HepG2 (cell line): ENCODE data around the gene SLC17A9. TPM values are rescaled to one million over a fixed set of nuclear protein-coding genes. Genes with fewer than 3 reads are reported as not detected.

Source experiments
- ARID4A ChIP-seq: sonication (generic); formaldehyde crosslinking; IDR thresholded peaks from 2 replicates; pipeline ENCODE4 v1.5.0; 2020; ENCODE audit warnings: mild to moderate bottlenecking, missing genetic modification reagents, borderline replicate concordance
- ASH2L ChIP-seq: fragments of 300-600, 200-600 bp; sonication (generic); IDR thresholded peaks from 2 replicates; pipeline ENCODE4 v1.7.0; 2017; ENCODE audit warnings: low read depth, mild to moderate bottlenecking, moderate library complexity, mixed read lengths, low read length; ENCODE audit not compliant: insufficient read length
- CENPBD1 ChIP-seq: sonication (generic); formaldehyde crosslinking; IDR thresholded peaks from 2 replicates; pipeline ENCODE4 v1.8.0; 2022; ENCODE audit warnings: missing genetic modification reagents, low read depth, mild to moderate bottlenecking, borderline replicate concordance
- CREB3 ChIP-seq: sonication (generic); formaldehyde crosslinking; IDR thresholded peaks from 2 replicates; pipeline ENCODE4 v1.5.0; 2020; ENCODE audit warnings: missing genetic modification reagents
- CTCF ChIP-seq: sonication (generic); formaldehyde crosslinking; IDR thresholded peaks from 2 replicates; pipeline ENCODE4 v1.5.0; 2020; ENCODE audit warnings: mild to moderate bottlenecking, missing genetic modification reagents, moderate library complexity
- MIER2 ChIP-seq: IDR thresholded peaks from 2 replicates; pipeline ENCODE4 v1.6.1; 2016; ENCODE audit warnings: missing biosample characterization, missing genetic modification reagents
- NFE2L2 ChIP-seq: fragments of 150-350 bp; IDR thresholded peaks from 2 replicates; pipeline ENCODE4 v1.6.1; 2014; ENCODE audit warnings: low read length
- NONO ChIP-seq, 2 experiments: fragments of 450-650 bp in 1 of 2; sonication (generic) in 1 of 2; formaldehyde crosslinking in 1 of 2; IDR thresholded peaks in 1 of 2; conservative IDR thresholded peaks in 1 of 2; 2 replicates each; pipeline versions ENCODE4 v1.6.1 to v1.8.0; 2017 to 2022; ENCODE audit warnings: mild to moderate bottlenecking in 1 of 2, missing genetic modification reagents in 1 of 2, moderate library complexity in 1 of 2
- PHF21A ChIP-seq: sonication (generic); formaldehyde crosslinking; IDR thresholded peaks from 2 replicates; pipeline ENCODE4 v1.5.0; 2020; ENCODE audit warnings: mild to moderate bottlenecking, missing genetic modification reagents
- SNAPC5 ChIP-seq: sonication (generic); formaldehyde crosslinking; IDR thresholded peaks from 2 replicates; pipeline ENCODE4 v1.8.1; 2023; ENCODE audit warnings: mild to moderate bottlenecking, missing genetic modification reagents, borderline replicate concordance
- SOX5 ChIP-seq: IDR thresholded peaks from 2 replicates; pipeline ENCODE4 v1.6.1; 2016; ENCODE audit warnings: borderline replicate concordance
- TRAFD1 ChIP-seq: sonication (generic); formaldehyde crosslinking; IDR thresholded peaks from 2 replicates; pipeline ENCODE4 v1.5.1; 2020; ENCODE audit warnings: missing genetic modification reagents, mild to moderate bottlenecking, borderline replicate concordance
- YY1 ChIP-seq: IDR thresholded peaks from 2 replicates; pipeline ENCODE4 v1.6.1; 2011; ENCODE audit warnings: low read length, low read depth, moderate library complexity, mild to moderate bottlenecking; ENCODE audit not compliant: insufficient read depth, insufficient replicate concordance
- ZBTB39 ChIP-seq: sonication (generic); formaldehyde crosslinking; IDR thresholded peaks from 2 replicates; pipeline ENCODE4 v1.5.0; 2020; ENCODE audit warnings: missing genetic modification reagents
- ZNF510 ChIP-seq: sonication (generic); formaldehyde crosslinking; IDR thresholded peaks from 2 replicates; pipeline ENCODE4 v1.4.0; 2020; ENCODE audit warnings: low read depth, mild to moderate bottlenecking, missing genetic modification reagents
- polyA plus RNA-seq, 8 experiments: library from polyadenylated mRNA; depleted of rRNA in 3 of 8; stranded (reverse) in 7 of 8; unstranded in 1 of 8; fragments of >200 nt; fragmentation: Illumina TruSeq in 4 of 8; extraction: Trizol in 4 of 8; gene quantifications; 2 replicates each; pipeline versions ENCODE4 v1.2.1 to v1.2.3, GENCODE V29; 2011 to 2016; ENCODE audit warnings: low read depth in 4 of 8, missing spikeins in 1 of 8, mixed read lengths in 1 of 8; ENCODE audit not compliant: insufficient read depth in 1 of 8
- total RNA-seq, 5 experiments: library from RNA; depleted of rRNA; stranded (reverse); fragments of >200 nt; fragmentation: Illumina TruSeq; extraction: Trizol; gene quantifications; 2 replicates each; pipeline ENCODE4 v1.2.3, GENCODE V29; 2016; ENCODE audit warnings: low read depth in 1 of 5

SLC17A9 gene
- total and polyA plus RNA-seq, 2 of the 13 experiments (the other 11 are each of a cell fraction or from before 2014, with no cell fraction given) = 110 to 191 TPM

- peak; percentile 85 for TF ChIP-seq CTCF (CRISPR knock-in tag)
- no peak for TF ChIP-seq ZBTB39 (CRISPR knock-in tag)
- no peak for TF ChIP-seq CENPBD1 (CRISPR knock-in tag)
- TF ChIP-seq SOX5 (CRISPR knock-in tag) = peak; percentile 53; the same call in 1 of the 2 replicates
- no peak for TF ChIP-seq SNAPC5 (CRISPR knock-in tag)
- TF ChIP-seq ASH2L = peak; percentile 36
- TF ChIP-seq ARID4A (CRISPR knock-in tag) = peak; percentile 55; the same call in 1 of the 2 replicates
- TF ChIP-seq ZNF510 = no peak
- peak; percentile 5; the same call in 1 of the 2 replicates for TF ChIP-seq NFE2L2
- TF ChIP-seq NONO (IDR thresholded peaks at IDR 0.05) = no peak
- TF ChIP-seq NONO (CRISPR knock-in tag; conservative IDR thresholded peaks at IDR 0.05) = no peak
- TF ChIP-seq PHF21A (CRISPR knock-in tag) = 0 out of 2 replicates have a peak, but pooled peaks have one; percentile 21
- TF ChIP-seq CREB3 (CRISPR knock-in tag) = no peak; the same call in 1 of the 2 replicates
- TF ChIP-seq YY1 = peak; percentile 19
- no peak for TF ChIP-seq TRAFD1
- TF ChIP-seq MIER2 (CRISPR knock-in tag) = no peak
These were observed 31.3 kb upstream of the SLC17A9 start (continued) for GRCh38 chr20:62921119-62921687.
